HTERT RPE-1 (cell line): ENCODE results near the gene TBC1D23.
"Not testable (repeated sequence)": the region's sequence is repeated elsewhere in the genome, so short reads cannot be mapped to it uniquely, and the experiment has no call there.

Experiments used
- in situ Hi-C: fragments of 300-500 bp; cut with MboI; formaldehyde crosslinking; loops from 4 replicates; pipeline ENCODE4 v1.14.3; 2020; ENCODE audit warnings: low sequenced_read_pairs

TBC1D23 gene

DNA sequence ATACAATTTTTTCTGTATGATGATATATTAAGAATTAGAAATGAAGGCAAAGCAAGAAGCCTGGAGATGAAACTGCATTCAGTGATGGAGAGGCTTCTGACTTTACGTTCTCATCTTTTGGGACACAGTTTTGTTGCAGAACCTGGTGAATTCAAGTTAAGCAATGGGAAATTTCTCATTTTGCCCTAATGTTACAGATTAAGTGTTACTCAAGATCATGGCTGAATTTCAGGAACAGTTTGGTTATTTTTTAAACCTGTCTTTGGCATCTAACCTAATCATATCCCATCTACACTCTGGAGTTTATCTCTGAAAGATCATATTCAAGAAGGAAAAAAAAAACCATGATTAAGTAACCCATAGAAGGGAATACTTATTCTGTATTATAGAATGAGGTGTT lies 79.7 kb downstream of the TBC1D23 start:
- in situ Hi-C loops: no loop called here

DNA sequence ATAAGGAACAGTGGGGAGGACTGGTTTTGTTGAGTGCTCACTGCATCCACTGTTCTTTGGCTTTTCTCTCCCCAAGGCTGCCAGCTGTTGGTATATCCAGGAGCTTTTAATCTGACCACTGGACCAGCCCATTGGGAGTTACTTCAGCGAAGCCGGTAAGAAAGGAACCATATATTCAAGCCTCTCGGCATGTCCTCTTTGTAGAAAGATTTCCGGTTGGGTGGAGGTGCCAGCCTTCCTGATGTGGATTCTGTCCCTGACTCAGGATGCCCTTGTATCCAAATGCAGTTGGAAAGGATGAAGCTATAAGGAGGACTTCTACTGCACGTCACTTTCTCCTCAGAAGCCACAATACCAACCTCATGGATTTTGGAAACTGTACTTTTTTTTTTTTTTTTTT lies 87.9 kb downstream of the TBC1D23 start:
- in situ Hi-C loops: no loop called here

DNA sequence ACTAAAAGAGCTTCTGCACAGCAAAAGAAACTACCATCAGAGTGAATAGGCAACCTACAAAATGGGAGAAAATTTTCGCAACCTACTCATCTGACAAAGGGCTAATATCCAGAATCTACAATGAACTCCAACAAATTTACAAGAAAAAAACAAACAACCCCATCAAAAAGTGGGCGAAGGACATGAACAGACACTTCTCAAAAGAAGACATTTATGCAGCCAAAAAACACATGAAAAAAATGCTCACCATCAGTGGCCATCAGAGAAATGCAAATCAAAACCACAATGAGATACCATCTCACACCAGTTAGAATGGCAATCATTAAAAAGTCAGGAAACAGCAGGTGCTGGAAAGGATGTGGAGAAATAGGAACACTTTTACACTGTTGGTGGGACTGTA lies 91.0 kb downstream of the TBC1D23 start:
- in situ Hi-C loops: not testable (repeated sequence)

DNA sequence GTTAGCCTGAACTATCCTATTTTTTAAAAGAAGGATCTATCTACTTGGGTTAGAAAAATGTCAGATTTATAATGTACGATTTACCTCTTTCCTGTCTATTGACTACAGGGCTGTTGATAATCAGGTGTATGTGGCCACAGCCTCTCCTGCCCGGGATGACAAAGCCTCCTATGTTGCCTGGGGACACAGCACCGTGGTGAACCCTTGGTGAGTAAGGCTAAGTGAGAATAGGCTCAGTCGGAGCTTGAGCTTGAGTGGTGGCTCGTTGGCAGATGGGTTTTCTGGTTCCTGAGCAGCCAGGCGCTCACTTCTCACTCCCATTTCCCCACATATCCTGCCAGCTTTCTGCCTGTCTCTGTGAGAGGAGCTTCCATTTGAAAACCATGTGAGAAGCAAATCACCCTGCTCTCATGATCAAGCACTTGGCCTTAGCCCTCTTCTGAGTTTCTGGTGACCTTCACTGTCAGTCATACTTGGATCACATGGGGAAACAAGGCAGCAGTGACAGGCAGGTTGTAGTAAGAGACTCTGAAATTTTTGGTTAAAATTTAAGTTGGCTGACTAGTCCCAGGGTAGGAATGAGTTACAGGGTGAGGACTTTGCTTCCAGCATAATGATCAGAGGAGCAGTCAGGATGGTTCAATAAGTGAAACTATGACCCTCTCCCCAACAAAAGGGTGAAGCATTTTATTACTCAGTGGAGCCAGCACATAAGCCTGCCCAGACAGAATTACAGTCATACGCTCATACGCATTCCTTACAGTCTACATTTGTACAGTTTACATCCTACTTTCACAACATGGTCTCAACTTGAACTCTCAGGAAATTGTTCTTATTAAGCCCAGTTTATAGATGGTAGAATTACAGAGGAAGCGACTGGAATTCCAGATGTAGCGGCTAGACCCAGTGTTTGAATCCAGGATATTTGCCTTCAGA lies 91.8 kb downstream of the TBC1D23 start:
- in situ Hi-C loops: no loop called here

DNA sequence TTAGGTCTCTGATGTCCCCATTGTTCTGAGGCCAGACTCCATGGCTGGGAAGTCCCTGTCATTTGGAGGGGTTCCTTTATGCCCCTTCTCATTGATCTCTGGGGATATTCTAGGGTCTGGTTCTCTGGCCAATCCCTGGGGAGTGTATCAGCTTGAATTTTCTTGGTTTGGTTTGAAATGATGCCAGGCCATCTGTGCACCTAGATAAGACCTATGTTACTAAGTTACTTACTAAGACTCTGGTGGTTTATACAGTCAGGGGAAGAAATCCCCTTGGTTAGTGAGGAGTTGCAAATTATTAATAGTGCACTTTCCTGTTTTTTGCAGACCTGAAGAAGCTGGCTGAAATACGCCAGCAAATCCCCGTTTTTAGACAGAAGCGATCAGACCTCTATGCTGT lies 94.1 kb downstream of the TBC1D23 start:
- in situ Hi-C loops: no loop called here

DNA sequence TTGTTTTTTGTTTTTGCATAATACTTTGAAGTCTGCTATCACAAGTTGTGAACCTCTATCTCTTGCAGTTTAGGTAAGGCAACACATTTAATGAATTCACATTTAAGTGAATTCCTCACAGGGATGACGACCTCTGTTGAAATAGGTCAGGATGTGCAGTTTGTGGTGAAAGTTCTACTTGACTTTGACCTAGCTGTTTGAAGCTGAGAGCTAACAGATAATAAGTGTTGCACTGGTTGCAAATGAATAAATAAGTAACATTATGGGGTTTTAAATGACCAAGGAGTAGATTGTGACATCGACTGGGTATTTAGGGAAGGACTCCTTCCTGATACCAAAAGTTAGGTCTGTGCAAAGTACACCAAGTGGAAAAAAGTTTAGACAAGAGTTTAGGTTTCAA lies 97.6 kb downstream of the TBC1D23 start:
- in situ Hi-C loops: no loop called here

DNA sequence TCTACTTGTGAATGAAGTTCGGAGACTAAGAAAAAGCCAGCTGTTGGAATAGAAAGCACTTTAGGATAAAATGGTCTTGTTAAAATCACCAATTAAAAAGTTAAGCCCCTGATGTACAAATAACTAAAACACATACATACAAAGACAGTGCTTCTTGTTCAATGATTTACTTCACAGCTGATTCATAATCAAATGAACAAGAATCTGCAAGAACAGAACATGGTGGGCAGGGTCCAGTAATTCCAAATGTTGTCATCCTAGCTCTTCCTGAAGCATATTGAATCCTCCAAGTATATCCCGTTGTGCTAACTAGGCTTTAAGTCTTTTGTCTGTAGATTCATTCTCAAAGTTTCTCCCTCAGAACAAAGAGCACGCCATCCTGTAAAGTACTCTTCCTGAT lies 98.2 kb downstream of the TBC1D23 start:
- in situ Hi-C loops: no loop called here

DNA sequence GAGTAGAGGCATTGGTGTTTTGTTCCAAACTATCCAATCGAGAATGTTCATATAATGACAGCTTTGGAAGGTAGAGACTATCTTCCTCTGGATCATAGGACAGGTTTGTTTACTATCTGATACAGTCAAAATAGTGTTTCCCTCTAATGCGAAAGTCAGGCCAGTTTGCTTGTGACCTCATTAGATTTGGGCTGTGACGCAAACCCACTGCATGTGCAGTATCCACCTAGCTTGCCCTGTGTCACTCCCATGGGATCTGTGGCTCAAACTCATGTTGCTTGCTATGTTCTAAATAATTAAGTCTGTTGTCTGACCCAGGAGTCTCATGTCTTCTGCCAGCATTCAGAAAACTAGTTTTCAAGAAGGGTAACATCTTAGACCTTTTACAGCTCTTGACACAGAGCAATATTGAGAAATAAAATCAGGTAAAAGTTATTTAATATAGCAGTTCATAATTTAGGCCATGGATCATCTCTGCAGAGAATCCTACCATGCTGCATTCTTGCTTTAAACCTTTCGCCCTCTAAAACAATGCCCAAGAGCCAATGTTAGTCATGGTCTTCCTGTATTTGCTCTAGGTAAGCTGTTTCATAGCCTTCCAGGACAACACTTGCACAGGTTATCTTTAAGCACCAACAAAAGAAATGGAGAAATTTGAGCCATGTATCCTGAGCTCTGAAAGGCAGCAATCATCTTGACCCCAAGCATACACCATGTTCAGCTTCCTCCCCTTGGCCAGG lies 100.1 kb downstream of the TBC1D23 start:
- in situ Hi-C loops: no loop called here

DNA sequence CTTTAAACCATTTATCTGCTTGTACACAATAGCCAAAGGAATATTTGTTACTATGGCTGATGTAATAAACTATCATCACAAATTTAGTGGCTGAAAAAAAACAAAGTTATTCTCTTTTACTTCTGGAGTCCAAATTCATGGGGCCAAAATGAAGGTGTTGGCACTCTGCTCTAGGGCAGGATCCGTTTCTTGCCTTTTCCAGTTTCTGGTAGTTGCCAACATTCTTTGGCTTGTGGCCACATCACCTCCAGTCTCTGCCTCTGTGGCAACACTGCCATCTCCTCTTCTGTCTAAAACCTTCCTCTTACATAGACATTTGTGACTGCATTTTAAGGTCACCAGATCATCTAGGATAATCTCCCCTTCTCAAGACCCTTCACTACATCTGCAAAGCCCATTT lies 101.1 kb downstream of the TBC1D23 start:
- in situ Hi-C loops: no loop called here

DNA sequence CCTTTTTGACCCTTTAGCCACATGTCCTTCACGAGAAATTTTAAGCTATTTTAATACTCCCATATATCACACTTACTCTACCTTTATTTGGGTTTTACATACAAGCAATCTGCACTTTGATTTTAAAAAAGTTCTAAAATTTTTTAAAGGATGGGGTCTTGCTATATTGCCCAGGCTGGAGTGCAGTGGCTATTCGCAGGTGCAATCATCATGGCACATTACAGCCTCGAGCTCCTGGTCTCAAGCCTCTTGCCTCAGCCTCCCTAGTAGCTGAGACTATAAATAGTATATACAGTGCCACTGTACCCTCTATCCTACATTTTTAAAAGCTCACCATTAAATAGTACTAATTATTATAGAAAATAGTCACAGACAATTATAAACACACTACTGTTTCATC lies 103.6 kb downstream of the TBC1D23 start:
- in situ Hi-C loops: no loop called here

DNA sequence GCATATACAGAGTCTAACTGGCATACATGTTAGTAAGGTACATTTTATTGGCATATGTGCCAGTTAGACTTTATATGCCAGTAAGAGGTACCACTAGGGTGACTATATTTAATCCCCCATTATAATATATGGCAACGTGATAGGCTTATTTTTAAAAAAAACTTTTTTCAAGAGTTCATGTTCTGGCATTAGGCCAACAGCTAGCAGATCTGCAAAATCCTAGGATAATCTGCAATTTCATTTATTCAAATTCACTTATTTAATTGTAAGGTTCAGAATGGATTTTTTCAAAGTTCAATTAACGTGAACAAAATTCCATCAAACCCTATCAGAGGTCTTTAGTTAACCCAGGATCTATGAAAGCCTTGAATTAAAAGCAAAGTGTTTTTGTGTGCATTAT lies 105.6 kb downstream of the TBC1D23 start:
- in situ Hi-C loops: no loop called here

DNA sequence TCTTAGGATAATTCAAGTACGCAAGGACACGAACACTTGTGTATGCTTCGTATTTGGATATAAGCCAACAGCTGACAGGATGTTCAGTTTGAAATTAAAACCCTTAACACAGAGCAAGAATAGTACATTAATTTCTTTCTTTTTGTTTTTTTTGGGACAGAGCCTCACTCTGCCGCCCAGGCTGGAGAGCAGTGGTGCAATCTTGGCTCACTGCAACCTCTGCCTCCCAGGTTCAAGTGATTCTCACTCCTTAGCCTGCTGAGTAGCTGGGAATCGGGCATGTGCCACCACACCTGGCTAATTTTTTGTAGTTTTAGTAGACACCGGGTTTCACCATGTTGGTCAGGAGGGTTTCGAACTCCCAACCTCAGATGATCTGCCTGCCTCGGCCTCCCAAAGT lies 107.6 kb downstream of the TBC1D23 start:
- in situ Hi-C loops: no loop called here

DNA sequence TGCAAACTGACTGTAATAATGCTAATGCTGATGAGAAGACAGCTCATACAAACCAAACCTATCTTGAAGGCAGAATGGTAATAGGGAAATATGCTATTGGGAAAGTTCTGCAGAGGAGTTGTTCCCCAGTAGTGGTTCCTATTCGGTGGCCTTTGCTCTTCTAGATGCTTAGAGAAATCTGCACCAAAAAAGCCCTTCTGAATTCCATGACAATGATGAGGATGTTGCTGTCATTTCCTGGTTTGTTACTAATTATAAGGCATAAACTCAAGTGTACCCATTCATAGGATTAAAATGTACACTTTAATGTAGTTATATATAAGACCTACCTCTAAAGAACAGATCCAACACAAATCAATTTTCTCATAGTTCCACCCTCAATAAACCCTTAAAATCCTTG lies 110.0 kb downstream of the TBC1D23 start:
- in situ Hi-C loops: no loop called here

DNA sequence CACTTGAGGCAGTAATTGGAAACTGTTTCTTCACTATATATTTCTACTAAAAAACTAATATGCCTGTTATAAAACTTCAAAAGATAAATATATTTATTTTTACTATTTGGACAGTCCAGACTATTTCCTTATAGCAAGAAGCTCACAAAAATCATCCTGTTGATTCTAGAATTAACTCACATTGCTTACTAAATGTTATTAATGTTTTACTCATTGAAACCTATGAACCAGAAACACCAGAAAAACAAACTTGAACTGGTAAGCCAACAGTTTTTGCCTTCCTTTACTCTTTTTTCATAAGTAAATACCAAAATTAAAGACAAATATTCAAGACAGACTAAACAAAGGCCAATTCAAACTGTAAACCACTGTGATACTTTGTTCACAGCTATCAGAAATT lies 113.7 kb downstream of the TBC1D23 start:
- in situ Hi-C loops: no loop called here
